ENCODE measurements around the gene DPP6. TPM values are rescaled to one million over a fixed set of nuclear protein-coding genes. Genes with fewer than 3 reads are reported as not detected.

DPP6 gene
- total and polyA plus RNA-seq, 2 experiments from 2014 or later, result not detected

- Histone ChIP-seq H2AFZ (no peak overlapping the region), H3K4me1 (ENCODE audit: insufficient read depth) (no peaks in the 10 kb centered on the region), H3F3A (replicated peaks; ENCODE audit: low read depth) (no peaks in the 10 kb centered on the region), H3K9me2 (ENCODE audit: insufficient read depth) (no peaks in the 10 kb centered on the region), H4K20me1 (replicated peaks; ENCODE audit: insufficient read depth) (no peaks in the 10 kb centered on the region), H3K79me2 (replicated peaks; ENCODE audit: insufficient read depth) (no peaks in the 10 kb centered on the region), H3K27ac (ENCODE audit: low read depth) (no peak overlapping the region), H3K27me3 (ENCODE audit: insufficient read depth) (no peaks in the 10 kb centered on the region), H3K4me2 (no peak overlapping the region), H3K36me3 (ENCODE audit: insufficient read depth) (peaks cover 12% of the 10 kb centered on the region), H3K4me3 (no peak overlapping the region)
- no peak overlapping the region for H3K4me3 Mint-ChIP-seq
- ATAC-seq (no peak), DNase-seq (ENCODE audit: low spot score) (no peak)
- peaks cover 7% of the 10 kb centered on the region; the same call in 2 of the 3 replicates for H3K9me3 Mint-ChIP-seq
- TF ChIP-seq POLR2AphosphoS5 (IDR thresholded peaks at IDR 0.05; ENCODE audit: low read depth), result no peak
- no peak for TF ChIP-seq EZH2 (IDR thresholded peaks at IDR 0.05; ENCODE audit: low read depth, unreplicated experiment)
- no peak for TF ChIP-seq ZNF462 (CRISPR knock-in tag; IDR thresholded peaks at IDR 0.05)
- TF ChIP-seq STAT1 (IDR thresholded peaks at IDR 0.05; ENCODE audit: unreplicated experiment), result no peak
- no peak for TF ChIP-seq REST (IDR thresholded peaks at IDR 0.05; ENCODE audit: unreplicated experiment)
- TF ChIP-seq CREB1 (CRISPR knock-in tag; IDR thresholded peaks at IDR 0.05; ENCODE audit: low read depth), result no peak
- no peak for TF ChIP-seq CTCF (conservative IDR thresholded peaks at IDR 0.05; ENCODE audit: low read depth in 2 of 2)
- no peak for TF ChIP-seq ZNF114 (CRISPR knock-in tag; IDR thresholded peaks at IDR 0.05)
- TF ChIP-seq EZH2phosphoT487 (IDR thresholded peaks at IDR 0.05; ENCODE audit: unreplicated experiment), result no peak
- TF ChIP-seq JUNB (IDR thresholded peaks at IDR 0.05; ENCODE audit: unreplicated experiment), result no peak
- TF ChIP-seq ZNF331 (CRISPR knock-in tag; IDR thresholded peaks at IDR 0.05; ENCODE audit: low read depth), result no peak
- no peak for TF ChIP-seq NANOG (IDR thresholded peaks at IDR 0.05; ENCODE audit: borderline replicate concordance)
- TF ChIP-seq ETS1 (IDR thresholded peaks at IDR 0.05), result no peak
- peaks cover 3% of the 10 kb centered on the region; the same call in 2 of the 3 replicates for H3K36me3 Mint-ChIP-seq (ENCODE audit: low read depth)
- H3K27ac Mint-ChIP-seq, result no peak overlapping the region
- H3K27me3 Mint-ChIP-seq (ENCODE audit: insufficient read depth, low read depth, poor library complexity), result peaks cover 3% of the 10 kb centered on the region
- peaks cover 6% of the 10 kb centered on the region for H3K4me1 Mint-ChIP-seq
Measured at GRCh38 chr7:154631162-154631561, 579.0 kb downstream of the DPP6 start.
